AG04449 (cell line): ENCODE data around the gene POLD4.

Source experiments
- CTCF ChIA-PET: fragments of 350-600 bp; formaldehyde crosslinking; extraction: SDS; loops from one replicate; lab custom pipeline; 2021; ENCODE audit warnings: antibody characterized with exemption; lab: Yijun Ruan, JAX
- POLR2A ChIA-PET: fragments of 400-600, 350-600 bp; formaldehyde crosslinking; extraction: SDS; loops from one replicate; lab custom pipeline; 2020; ENCODE audit warnings: antibody characterized with exemption, inconsistent platforms; lab: Yijun Ruan, JAX
- DNase-seq: peaks from one replicate; pipeline ENCODE4 v3.0.0-alpha.2; 2010; ENCODE audit warnings: low read depth, low spot score
- H3K4me3 ChIP-seq: 2 replicates; pipeline ENCODE4 v1.5.1; 2011; ENCODE audit warnings: low read depth, mild to moderate bottlenecking, control low read depth, low read length
- CTCF ChIP-seq: IDR thresholded peaks from one replicate; pipeline ENCODE4 v1.5.1; 2011; ENCODE audit warnings: mild to moderate bottlenecking, moderate library complexity, low read length, control low read depth, inconsistent platforms; ENCODE audit not compliant: insufficient read depth; ENCODE audit errors: missing control alignments

The POLD4 gene

DNA sequence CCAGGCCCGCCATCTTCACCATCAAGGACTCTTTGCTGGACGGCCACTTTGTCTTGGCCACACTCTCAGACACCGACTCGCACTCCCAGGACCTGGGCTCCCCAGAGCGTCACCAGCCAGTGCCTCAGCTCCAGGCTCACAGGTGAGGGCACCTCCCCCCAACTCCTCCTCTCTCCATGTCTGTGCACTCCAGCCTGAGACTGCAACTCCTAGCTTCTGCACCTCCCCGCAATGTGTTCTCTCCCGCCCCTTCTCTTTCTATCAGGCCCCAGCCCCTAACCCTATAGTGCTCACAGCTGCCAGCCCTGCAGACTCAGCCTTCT lies 42.9 kb upstream of the POLD4 start:
- ChIA-PET POLR2A (no interaction called here), CTCF (interaction anchor here (0.7 to 47.5 kb wide), 2 partner anchors 27 to 111 kb away, joined by 3 to 2108 read pairs; partner anchors contain the start of genes CLCF1 and POLD4)
- H3K4me3 ChIP-seq = no peak overlapping the region
- DNase-seq = no peak
- no peak for TF ChIP-seq CTCF

DNA sequence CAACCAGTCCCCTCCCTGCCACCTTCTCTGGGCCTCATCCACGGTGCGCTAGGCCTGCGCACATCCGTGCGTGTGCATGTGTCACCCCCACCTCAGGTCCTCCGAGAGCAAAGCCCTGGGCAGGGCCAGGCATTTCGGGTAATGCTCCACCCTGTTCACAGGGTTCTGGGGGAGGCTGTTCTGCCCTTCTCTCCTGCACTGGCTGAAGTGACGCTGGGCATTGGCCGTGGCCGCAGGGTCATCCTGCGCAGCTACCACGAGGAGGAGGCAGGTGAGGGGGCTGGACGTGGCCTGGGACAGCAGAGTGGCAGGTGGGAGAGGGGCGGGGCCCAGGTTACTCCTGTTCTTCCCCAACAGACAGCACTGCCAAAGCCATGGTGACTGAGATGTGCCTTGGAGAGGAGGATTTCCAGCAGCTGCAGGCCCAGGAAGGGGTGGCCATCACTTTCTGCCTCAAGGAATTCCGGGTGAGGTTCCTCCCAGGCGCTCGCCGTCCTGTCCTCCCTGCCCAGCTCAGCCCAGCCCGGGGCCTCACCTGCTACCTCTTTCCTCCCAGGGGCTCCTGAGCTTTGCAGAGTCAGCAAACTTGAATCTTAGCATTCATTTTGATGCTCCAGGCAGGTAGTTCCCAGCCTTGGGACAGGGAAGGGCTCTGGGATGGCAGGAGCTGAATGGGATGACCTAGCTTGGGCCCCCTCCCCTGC lies 42.4 kb upstream of the POLD4 start:
- no peak for DNase-seq
- no peak for TF ChIP-seq CTCF
- no peak overlapping the region for H3K4me3 ChIP-seq
- POLR2A ChIA-PET = no interaction called here
- CTCF ChIA-PET = interaction anchor here (0.7 to 47.5 kb wide), 2 partner anchors 27 to 112 kb away, joined by 3 to 2108 read pairs; partner anchors contain the start of genes CLCF1 and POLD4

- no peak overlapping the region for H3K4me3 ChIP-seq
- no peak for DNase-seq
- no peak for TF ChIP-seq CTCF
- ChIA-PET POLR2A (no interaction called here), CTCF (interaction anchor here (47.5 kb wide), 1 partner anchor 25 kb away, joined by 2108 read pairs; the partner anchor contains the start of genes CLCF1 and POLD4)
These were observed 40.6 kb upstream of the POLD4 start for GRCh38 chr11:67393990-67394389.

DNA sequence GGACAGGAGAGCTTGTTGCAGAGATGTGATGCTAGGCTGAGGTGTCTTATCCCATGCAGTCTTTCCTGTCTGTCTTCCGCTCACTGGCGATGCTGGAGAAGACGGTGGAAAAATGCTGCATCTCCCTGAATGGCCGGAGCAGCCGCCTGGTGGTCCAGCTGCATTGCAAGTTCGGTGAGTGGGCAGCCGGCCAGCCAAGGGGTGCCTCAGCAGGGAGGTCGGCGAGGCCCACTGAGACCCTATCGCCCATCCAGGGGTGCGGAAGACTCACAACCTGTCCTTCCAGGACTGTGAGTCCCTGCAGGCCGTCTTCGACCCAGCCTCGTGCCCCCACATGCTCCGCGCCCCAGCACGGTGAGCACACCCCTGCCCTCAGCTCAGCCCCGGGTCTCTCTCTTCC lies 40.1 kb upstream of the POLD4 start:
- TF ChIP-seq CTCF = no peak
- no peak for DNase-seq
- H3K4me3 ChIP-seq = no peak overlapping the region
- ChIA-PET POLR2A (no interaction called here), CTCF (interaction anchor here (47.5 kb wide), 1 partner anchor 24 kb away, joined by 2108 read pairs; the partner anchor contains the start of genes CLCF1 and POLD4)

DNA sequence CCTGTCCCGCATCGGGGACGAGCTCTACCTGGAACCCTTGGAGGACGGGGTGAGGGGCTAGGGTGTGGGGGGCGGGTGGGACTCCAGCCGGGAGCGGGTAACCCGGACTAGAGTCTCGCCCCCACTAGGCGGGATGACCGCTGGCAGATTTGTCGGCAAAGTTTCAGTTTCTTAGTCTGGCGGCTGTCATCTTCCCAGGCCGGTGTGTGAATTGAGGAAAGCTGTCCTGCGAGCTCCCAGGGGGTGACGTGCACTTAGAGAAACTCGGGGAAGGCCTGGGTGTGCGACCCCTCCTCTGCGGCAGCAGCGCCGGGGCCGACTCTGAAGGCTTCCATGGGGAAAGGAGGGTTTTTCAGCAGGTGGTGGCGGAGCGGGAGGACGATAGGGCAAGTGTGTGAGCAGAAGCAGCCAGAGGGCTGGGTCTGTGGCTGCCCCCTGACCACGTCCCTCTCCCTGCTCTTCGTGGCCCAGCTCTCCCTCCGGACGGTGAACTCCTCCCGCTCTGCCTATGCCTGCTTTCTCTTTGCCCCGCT lies 38.9 kb upstream of the POLD4 start:
- H3K4me3 ChIP-seq = peak overlapping the region; percentile 95
- POLR2A ChIA-PET = interaction anchor here (0.8 to 2.5 kb wide), 4 partner anchors 9 to 39 kb away, joined by 3 to 31 read pairs (median 4); partner anchors contain the start of genes POLD4 and PPP1CA
- no peak for DNase-seq
- TF ChIP-seq CTCF = no peak
- CTCF ChIA-PET = interaction anchor here (0.6 to 47.5 kb wide), 7 partner anchors 9 to 130 kb away, joined by 3 to 2108 read pairs (median 5); partner anchors contain the start of genes CLCF1, PITPNM1, POLD4 and PPP1CA
